T-helper 1 cell treated with Interleukin-12 subunit alpha and Interleukin-12 subunit beta and Interleukin-4 antibody, amounts not matched to agents 30 μg/mL and 1 μg/mL, for 36 hours (primary cell): ENCODE data around the gene PRDM4.

Source experiments
- H3K27ac Mint-ChIP-seq: one replicate; pipeline ENCODE4 v1.8.0; 2021; ENCODE audit warnings: mild to moderate bottlenecking, mixed read lengths
- H3K27me3 Mint-ChIP-seq: one replicate; pipeline ENCODE4 v1.8.0; 2021; ENCODE audit warnings: low read depth, mixed read lengths
- H3K36me3 Mint-ChIP-seq: one replicate; pipeline ENCODE4 v1.8.0; 2021; ENCODE audit warnings: low read depth, mixed read lengths
- H3K4me1 Mint-ChIP-seq: one replicate; pipeline ENCODE4 v1.8.0; 2021; ENCODE audit warnings: low read depth, mixed read lengths
- H3K4me3 Mint-ChIP-seq: one replicate; pipeline ENCODE4 v1.8.0; 2021; ENCODE audit warnings: mild to moderate bottlenecking, moderate library complexity, mixed read lengths
- H3K9me3 Mint-ChIP-seq: one replicate; pipeline ENCODE4 v1.8.0; 2021; ENCODE audit warnings: mixed read lengths

Gene PRDM4

DNA sequence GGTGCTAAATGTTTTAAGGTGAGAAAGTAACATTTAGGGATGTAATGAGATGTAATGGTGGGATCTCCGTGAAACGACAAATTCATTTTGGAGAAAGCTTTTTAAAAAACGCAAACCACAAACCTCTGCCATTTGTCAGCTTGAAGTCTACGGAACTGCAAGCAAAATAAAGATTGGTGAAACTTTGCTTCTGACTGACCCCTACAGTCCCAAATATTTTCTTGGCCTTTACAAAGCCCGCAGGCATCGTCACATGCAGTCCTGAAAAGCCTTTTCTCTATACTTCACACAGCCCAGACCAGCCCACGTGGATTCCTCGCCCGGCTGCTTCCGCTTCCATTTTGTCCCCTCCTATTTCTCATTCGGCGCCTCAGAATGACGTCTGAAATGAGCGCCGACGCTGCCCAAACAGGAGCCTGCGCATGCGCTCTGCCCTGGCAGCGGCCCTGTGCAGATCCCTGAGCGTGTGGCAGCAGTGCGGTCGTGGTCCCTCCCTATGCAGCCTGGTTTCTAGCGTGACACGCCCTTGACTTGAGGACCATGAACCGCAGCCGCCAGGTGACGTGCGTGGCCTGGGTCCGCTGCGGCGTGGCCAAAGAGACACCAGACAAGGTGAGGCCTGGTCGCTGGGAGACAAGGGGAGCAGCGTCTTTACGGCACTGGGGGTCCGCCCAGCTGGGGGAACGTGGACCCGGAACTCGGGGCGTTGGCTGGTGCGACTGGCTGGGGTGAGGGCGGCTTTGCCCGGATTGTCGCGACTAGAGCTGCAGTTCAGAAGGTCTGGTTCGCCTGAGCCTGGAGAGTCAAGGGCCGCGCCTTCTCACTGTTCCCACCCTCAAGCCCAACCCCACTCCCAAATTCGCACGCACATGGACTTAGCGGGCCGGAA is 75.3 kb downstream of the PRDM4 start, which contains the start of gene PWP1:
Gene PWP1 (plus strand): TSS at position 440 of the 889 bp plus-strand sequence. CDS start 101 bp downstream, at position 541.
- Mint-ChIP-seq H3K36me3 (peaks cover 23% of the 10 kb centered on the region), H3K4me3 (peak within 1 kb of the TSS; percentile 96), H3K4me1 (peaks cover 21% of the 10 kb centered on the region), H3K9me3 (no peaks in the 10 kb centered on the region), H3K27ac (peak within 1 kb of the TSS; percentile 94), H3K27me3 (no peaks in the 10 kb centered on the region)

DNA sequence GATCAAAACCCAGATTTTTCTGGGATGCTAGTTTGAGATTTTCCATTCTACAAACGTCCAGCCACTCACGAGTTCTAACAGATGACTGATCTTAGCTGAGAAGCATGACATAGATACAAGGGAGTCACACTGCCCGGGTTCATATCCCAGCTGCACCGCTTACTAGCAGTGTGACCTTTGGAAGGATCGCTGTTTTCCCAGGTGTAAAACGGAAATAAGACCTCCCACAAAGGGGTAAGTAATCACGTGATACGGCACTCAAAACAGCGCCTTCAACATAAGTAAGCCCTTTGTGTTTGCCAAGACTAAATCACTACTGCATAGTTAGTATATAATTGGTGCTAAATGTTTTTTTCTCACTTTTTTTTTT is 76.0 kb downstream of the PRDM4 start:
- H3K27me3 Mint-ChIP-seq, result no peaks in the 10 kb centered on the region
- peaks cover 21% of the 10 kb centered on the region for H3K4me1 Mint-ChIP-seq
- H3K4me3 Mint-ChIP-seq, result peak overlapping the region; percentile 96
- peaks cover 21% of the 10 kb centered on the region for H3K36me3 Mint-ChIP-seq
- peak overlapping the region; percentile 94 for H3K27ac Mint-ChIP-seq
- H3K9me3 Mint-ChIP-seq, result no peaks in the 10 kb centered on the region

DNA sequence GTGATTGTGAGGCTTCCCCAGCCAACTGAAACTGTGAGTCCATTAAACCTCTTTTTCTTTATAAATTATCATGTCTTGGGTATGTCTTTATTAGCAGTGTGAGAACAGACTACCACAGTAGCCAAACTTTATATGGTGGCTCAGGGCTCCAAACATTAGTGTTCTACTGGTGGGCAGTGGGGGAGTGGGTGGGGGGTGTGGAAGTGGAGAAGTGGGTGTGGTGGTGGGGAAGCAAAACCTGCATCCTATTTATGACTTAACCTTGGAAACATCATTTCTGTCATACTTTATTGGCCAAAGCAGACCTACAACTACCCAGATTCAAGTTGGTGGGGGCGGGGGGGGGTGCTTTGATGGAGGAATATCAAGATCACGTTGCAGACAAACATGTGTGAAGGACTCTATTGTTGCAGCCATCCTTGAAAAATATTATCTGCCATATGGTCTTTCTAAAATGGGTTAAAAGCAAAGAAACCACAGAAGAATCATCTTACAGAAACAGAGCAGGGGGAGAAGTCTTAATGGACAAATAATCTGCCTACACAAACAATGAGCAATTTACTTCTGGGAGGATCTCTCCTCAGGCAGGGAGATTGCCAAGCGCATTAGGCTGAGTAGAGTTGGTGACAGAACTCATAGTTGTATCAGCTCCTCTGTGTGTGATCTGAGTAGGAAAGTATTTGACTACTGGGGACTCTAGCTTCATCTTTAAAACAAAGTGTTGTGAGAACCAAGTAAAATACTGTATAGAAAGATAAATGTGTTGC is 76.7 kb downstream of the PRDM4 start:
- peak overlapping the region; percentile 96 for H3K4me3 Mint-ChIP-seq
- H3K4me1 Mint-ChIP-seq, result peaks cover 21% of the 10 kb centered on the region
- H3K9me3 Mint-ChIP-seq, result no peaks in the 10 kb centered on the region
- H3K36me3 Mint-ChIP-seq, result peaks cover 15% of the 10 kb centered on the region
- H3K27ac Mint-ChIP-seq, result peak overlapping the region; percentile 94
- no peaks in the 10 kb centered on the region for H3K27me3 Mint-ChIP-seq
